Testis (tissue), 3 donors: Measurements from ENCODE around the gene NCK2. TPM values are rescaled to one million over a fixed set of nuclear protein-coding genes. Genes with fewer than 3 reads are reported as not detected.

ENCODE experiments used
- DNase-seq: peaks from one replicate; pipeline ENCODE4 v3.0.0-alpha.2; 2019
- H3K27ac ChIP-seq, 2 donors: fragments of 200-600 bp; sonication (generic); one replicate each; pipeline ENCODE4 v1.5.1; 2019
- H3K27me3 ChIP-seq: fragments of 200-600 bp; sonication (generic); one replicate; pipeline ENCODE4 v1.5.1; 2019
- H3K36me3 ChIP-seq: fragments of 200-600 bp; sonication (generic); one replicate; pipeline ENCODE4 v1.5.1; 2017; ENCODE audit warnings: low read depth; ENCODE audit errors: missing control alignments
- H3K4me1 ChIP-seq: fragments of 200-600 bp; sonication (generic); one replicate; pipeline ENCODE4 v1.5.1; 2019
- H3K4me3 ChIP-seq, 2 donors: fragments of 200-600 bp; sonication (generic); one replicate each; pipeline ENCODE4 v1.5.1; 2017 to 2019
- H3K9me3 ChIP-seq: fragments of 200-600 bp; sonication (generic); one replicate; pipeline ENCODE4 v1.5.1; 2017
- POLR2A ChIP-seq: fragments of 450-650 bp; IDR thresholded peaks from one replicate; pipeline ENCODE4 v1.6.1; 2017; ENCODE audit warnings: antibody characterized with exemption, mild to moderate bottlenecking, moderate library complexity
- WGBS, 2 donors: methylation state at CpG; one replicate each; pipeline ENCODE4 v1.1.5; 2018; 5-methylcytosine and 5-hydroxymethylcytosine counted together
- intact Hi-C: fragments of 100-400 bp; cut with DNase I; formaldehyde crosslinking; loops from one replicate; pipeline ENCODE4 v1.15.1; 2023; ENCODE audit warnings: low total_unique reads
- polyA plus RNA-seq: library from polyadenylated mRNA; stranded (reverse); fragments of 350-450 nt; fragmentation: Illumina TruSeq; extraction: RNeasy Lipid Tissue Mini Kit (QIAGEN cat#74804); gene quantifications from one replicate; pipeline ENCODE4 v1.2.3, GENCODE V29; 2014; ENCODE audit warnings: low read depth, low replicate concordance; ENCODE audit not compliant: insufficient read depth
- total RNA-seq, 2 donors: library from RNA; depleted of rRNA; stranded (reverse); fragments of >200 nt; gene quantifications; one replicate each; pipeline ENCODE4 v1.2.3, GENCODE V29; 2016
- TF ChIP-seq, protein P1 (sequence below), 3 experiments: fragments of 450-650 bp in 2 of 3; fragments of 200-600 bp in 1 of 3; sonication (generic) in 1 of 3; IDR thresholded peaks; one replicate each; pipeline ENCODE4 v1.5.1; 2016 to 2019; ENCODE audit warnings: antibody characterized with exemption in 3 of 3, mild to moderate bottlenecking in 2 of 3, moderate library complexity in 1 of 3

Gene NCK2
- total and polyA plus RNA-seq, 3 donors from 2014 or later: 67.7 to 168 (median 105) TPM

DNA sequence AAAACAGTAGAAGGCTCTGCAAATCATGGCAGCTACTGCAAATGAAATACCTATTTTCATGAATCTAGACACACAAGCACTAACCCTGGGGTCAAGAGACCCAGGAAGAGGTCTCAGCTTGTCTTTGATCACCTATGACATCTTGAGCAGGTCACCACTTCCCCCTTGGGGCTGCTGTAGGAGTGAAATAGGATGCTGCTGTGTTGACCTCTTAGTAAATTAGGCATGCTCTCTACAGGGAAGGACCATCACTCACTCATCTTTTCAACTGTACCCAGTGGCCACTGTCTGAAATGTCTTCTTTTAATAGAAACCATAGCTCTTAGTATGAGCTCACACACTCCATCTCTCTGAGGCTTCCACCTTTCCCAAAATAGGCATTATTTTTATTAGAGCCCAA is 83.8 kb downstream of the NCK2 start:
- no peaks in the 10 kb centered on the region for H3K27me3 ChIP-seq
- H3K27ac ChIP-seq: no peak overlapping the region
- TF ChIP-seq, protein P1, sequence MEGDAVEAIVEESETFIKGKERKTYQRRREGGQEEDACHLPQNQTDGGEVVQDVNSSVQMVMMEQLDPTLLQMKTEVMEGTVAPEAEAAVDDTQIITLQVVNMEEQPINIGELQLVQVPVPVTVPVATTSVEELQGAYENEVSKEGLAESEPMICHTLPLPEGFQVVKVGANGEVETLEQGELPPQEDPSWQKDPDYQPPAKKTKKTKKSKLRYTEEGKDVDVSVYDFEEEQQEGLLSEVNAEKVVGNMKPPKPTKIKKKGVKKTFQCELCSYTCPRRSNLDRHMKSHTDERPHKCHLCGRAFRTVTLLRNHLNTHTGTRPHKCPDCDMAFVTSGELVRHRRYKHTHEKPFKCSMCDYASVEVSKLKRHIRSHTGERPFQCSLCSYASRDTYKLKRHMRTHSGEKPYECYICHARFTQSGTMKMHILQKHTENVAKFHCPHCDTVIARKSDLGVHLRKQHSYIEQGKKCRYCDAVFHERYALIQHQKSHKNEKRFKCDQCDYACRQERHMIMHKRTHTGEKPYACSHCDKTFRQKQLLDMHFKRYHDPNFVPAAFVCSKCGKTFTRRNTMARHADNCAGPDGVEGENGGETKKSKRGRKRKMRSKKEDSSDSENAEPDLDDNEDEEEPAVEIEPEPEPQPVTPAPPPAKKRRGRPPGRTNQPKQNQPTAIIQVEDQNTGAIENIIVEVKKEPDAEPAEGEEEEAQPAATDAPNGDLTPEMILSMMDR (IDR thresholded peaks at IDR 0.05): no peak
- TF ChIP-seq POLR2A: no peak
- intact Hi-C loops: no loop called here
- H3K4me3 ChIP-seq: no peak overlapping the region
- DNase-seq: no peak
- no peaks in the 10 kb centered on the region for H3K36me3 ChIP-seq
- H3K4me1 ChIP-seq: peaks cover 12% of the 10 kb centered on the region
- no peaks in the 10 kb centered on the region for H3K9me3 ChIP-seq

GRCh38 chr2:105834931-105835330 is 90.2 kb downstream of the NCK2 start:
- intact Hi-C loops: no loop called here
- Histone ChIP-seq H3K27ac (no peak overlapping the region), H3K4me3 (no peak overlapping the region), H3K36me3 (no peaks in the 10 kb centered on the region), H3K4me1 (peaks cover 4% of the 10 kb centered on the region), H3K9me3 (no peaks in the 10 kb centered on the region), H3K27me3 (no peaks in the 10 kb centered on the region)
- no peak for TF ChIP-seq POLR2A
- TF ChIP-seq, protein P1 (IDR thresholded peaks at IDR 0.05): no peak
- DNase-seq: no peak
- 85 to 90% methylated on average over 1 of the region's 1 CpG for WGBS, 2 donors

GRCh38 chr2:105836341-105836740 is 91.6 kb downstream of the NCK2 start:
- no peaks in the 10 kb centered on the region for H3K9me3 ChIP-seq
- H3K4me3 ChIP-seq: no peak overlapping the region
- no peak for TF ChIP-seq POLR2A
- TF ChIP-seq, protein P1 (IDR thresholded peaks at IDR 0.05): no peak
- no peak for DNase-seq
- H3K4me1 ChIP-seq: peaks cover 4% of the 10 kb centered on the region
- H3K27me3 ChIP-seq: no peaks in the 10 kb centered on the region
- WGBS, 2 donors: 94 to 97% methylated on average over 4 of the region's 4 CpGs
- H3K27ac ChIP-seq: no peak overlapping the region
- H3K36me3 ChIP-seq: no peaks in the 10 kb centered on the region
- intact Hi-C loops: no loop called here

DNA sequence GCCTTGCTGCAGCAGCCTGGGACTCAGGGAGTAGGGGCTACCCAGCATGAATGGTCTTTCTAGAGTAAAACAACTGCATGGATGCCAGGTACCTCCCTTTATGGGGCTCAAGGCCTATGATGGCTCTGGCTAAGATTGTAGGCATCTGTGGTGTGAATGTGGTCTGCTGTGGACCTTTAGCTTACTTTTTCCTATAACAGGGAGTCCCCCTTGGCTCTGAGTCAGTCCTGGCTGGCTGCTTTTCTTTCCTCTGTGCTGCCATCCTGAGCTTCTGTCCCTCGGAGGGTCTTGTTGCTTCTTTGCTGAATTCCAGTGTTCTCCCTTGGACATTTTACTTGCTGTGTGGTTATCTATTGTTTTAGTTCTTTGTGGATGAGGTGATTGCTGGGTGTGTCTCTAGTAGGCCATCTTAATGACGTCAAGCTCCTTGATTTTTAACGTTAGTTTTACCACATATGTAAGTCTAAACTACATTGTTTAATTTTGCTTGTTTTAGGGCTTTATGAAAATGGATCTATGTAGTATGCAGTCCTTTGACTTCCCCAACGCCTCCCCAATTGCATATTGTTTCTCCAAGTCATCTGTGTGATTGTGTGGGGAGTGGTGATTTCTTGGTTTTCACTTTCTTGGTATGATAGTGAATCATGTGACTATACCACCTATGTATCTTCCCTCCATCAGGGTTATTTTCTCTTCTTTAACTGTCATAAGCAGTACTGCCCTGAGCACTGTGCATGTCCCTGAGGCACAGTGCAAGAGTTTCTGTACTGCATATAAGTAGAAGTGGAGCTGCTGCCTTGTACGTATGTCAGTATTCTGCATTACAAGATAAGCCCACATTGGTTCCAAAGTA is 92.4 kb downstream of the NCK2 start:
- no peaks in the 10 kb centered on the region for H3K36me3 ChIP-seq
- H3K27me3 ChIP-seq: no peaks in the 10 kb centered on the region
- no peak for DNase-seq
- H3K9me3 ChIP-seq: no peaks in the 10 kb centered on the region
- peaks cover 4% of the 10 kb centered on the region for H3K4me1 ChIP-seq
- 81 to 85% methylated on average over 5 of the region's 5 CpGs for WGBS, 2 donors
- no peak for TF ChIP-seq POLR2A
- TF ChIP-seq, protein P1 (IDR thresholded peaks at IDR 0.05): no peak
- H3K4me3 ChIP-seq: no peak overlapping the region
- H3K27ac ChIP-seq: no peak overlapping the region
- intact Hi-C loops: no loop called here

- Histone ChIP-seq H3K4me1 (peaks cover 4% of the 10 kb centered on the region), H3K4me3 (no peak overlapping the region), H3K36me3 (no peaks in the 10 kb centered on the region), H3K27ac (no peak overlapping the region), H3K27me3 (no peaks in the 10 kb centered on the region), H3K9me3 (no peaks in the 10 kb centered on the region)
- 63 to 69% methylated on average over 4 of the region's 4 CpGs for WGBS, 2 donors
- intact Hi-C loops: no loop called here
- no peak for TF ChIP-seq POLR2A
- TF ChIP-seq, protein P1 (IDR thresholded peaks at IDR 0.05): no peak
- DNase-seq: no peak
Measured at GRCh38 chr2:105839793-105840192, 95.1 kb downstream of the NCK2 start.
